ENCODE data around the gene DQX1. TPM values are rescaled to one million over a fixed set of nuclear protein-coding genes. Genes with fewer than 3 reads are reported as not detected.
A peak's percentile ranks its signal among the peaks of the same experiment; 100 is the strongest.

DQX1 gene
- total and polyA plus RNA-seq, 7 donors = 0.19 to 0.27 (median 0.27) TPM; not detected in 4

DNA sequence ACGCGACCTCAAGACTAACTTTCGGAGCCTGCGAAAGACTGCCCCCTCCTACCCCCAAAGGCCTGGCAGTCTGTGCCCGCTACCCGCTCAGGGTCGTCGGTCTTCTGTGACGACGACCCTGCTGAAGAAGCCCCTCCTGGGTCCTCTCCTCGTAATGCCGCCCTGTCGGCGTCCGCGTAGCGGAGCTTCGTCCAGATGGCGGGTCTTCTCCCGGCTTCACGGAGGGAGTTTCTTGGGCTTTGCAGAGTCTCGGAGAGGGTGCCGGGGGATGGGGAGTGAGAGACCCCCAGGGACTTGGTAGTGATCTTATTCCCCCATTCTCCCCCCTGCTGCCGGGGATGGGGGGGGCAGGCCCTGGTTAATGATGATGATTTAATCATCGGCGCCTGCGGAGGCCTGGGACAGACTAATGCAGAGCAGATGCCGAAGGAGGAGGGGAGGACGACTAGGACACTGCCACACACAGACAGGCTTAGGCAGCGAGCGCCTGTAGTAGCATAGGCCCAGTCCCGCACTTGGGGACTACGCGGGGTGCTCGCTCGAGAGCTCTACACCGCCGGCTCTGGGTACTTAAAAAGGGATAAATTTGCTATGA is 18.0 kb downstream of the DQX1 start:
- H3K4me1 ChIP-seq = peaks cover 13% of the 10 kb centered on the region
- no peaks in the 10 kb centered on the region for H3K9me3 ChIP-seq
- peaks cover 0 to 68% (median 10%) of the 10 kb centered on the region in 3 donors for H3K27me3 ChIP-seq (ENCODE audit: insufficient read depth in 3 of 3, low read length in 2 of 3)
- peak overlapping the region; percentile 100 for H3K27ac ChIP-seq
- TF ChIP-seq, protein P1, sequence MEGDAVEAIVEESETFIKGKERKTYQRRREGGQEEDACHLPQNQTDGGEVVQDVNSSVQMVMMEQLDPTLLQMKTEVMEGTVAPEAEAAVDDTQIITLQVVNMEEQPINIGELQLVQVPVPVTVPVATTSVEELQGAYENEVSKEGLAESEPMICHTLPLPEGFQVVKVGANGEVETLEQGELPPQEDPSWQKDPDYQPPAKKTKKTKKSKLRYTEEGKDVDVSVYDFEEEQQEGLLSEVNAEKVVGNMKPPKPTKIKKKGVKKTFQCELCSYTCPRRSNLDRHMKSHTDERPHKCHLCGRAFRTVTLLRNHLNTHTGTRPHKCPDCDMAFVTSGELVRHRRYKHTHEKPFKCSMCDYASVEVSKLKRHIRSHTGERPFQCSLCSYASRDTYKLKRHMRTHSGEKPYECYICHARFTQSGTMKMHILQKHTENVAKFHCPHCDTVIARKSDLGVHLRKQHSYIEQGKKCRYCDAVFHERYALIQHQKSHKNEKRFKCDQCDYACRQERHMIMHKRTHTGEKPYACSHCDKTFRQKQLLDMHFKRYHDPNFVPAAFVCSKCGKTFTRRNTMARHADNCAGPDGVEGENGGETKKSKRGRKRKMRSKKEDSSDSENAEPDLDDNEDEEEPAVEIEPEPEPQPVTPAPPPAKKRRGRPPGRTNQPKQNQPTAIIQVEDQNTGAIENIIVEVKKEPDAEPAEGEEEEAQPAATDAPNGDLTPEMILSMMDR (IDR thresholded peaks at IDR 0.05) = no peak
- ATAC-seq (peak in 1 of 4 donors; percentile 14), DNase-seq (no peak)
- intact Hi-C loops (cut with DNase I) = loop anchor here (2.0 kb wide), 1 partner anchor 21 kb away; the partner anchor contains the start of genes AUP1 (in 2 of the 2) and HTRA2 (in 2 of the 2)
- peaks cover 0 to 22% of the 10 kb centered on the region in 2 donors for H3K36me3 ChIP-seq (ENCODE audit: insufficient read depth in 1 of 2, low read depth in 1 of 2)
- 16 to 20% (median 18%) methylated on average over 38 of the region's 38 CpGs for WGBS, 3 donors
- peak overlapping the region; percentile 96 for H3K4me3 ChIP-seq

DNA sequence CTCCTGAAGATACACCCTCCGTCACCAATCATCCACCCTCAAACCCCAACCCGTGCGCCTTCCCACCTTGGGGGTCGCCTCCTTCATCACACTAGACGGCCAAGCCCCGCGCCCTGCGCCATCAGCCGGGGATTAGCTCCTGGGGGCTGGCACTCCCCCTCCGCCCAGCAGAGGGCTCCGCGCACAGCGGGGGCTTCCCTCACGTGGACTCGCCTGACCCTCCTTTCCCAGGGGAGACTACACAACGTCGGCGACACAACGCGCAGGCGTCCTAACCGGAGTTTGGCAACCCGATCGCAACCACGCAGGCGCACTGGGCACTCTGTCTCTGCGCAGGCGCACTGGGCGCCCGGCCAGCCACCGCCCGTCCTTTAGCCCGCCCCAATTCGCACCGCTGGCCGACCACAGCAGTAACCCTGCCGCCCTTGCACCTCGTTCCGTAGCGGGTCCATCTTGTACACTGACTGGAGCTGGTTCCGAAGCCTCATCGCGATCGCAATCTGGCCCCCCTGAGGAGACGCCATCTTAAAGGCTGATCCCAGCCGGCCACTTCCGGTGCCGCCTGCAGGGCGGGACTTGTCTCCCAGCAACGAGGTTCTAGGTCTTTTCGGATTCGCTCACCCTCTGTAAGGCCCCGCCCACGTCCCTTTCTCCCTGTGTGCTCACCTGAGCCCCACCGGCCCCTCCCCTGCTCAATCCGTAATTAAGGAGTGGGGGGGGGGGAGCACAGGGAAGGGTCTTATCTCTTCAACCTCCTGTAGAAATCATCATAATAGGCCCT is 18.7 kb downstream of the DQX1 start, which contains the start of gene PCGF1:
TSS of gene PCGF1 (minus strand) at position 551 of the 781 bp plus-strand sequence. CDS start at position 524, 27 bp downstream.
- Histone ChIP-seq H3K36me3 (ENCODE audit: insufficient read depth in 1 of 2, low read depth in 1 of 2) (peaks cover 0 to 22% of the 10 kb centered on the region in 2 donors), H3K4me3 (peak within 1 kb of the TSS; percentile 96), H3K9me3 (no peaks in the 10 kb centered on the region), H3K27me3 (ENCODE audit: insufficient read depth in 3 of 3, low read length in 2 of 3) (peaks cover 0 to 68% (median 8%) of the 10 kb centered on the region in 3 donors), H3K4me1 (peaks cover 13% of the 10 kb centered on the region), H3K27ac (peak within 1 kb of the TSS; percentile 100)
- DNase-seq (peak; percentile 99 to 100), ATAC-seq (peak; percentile 98 to 99 (median 98))
- 0 to 1% (median 1%) methylated on average over 54 to 56 of the region's 56 CpGs for WGBS, 3 donors
- intact Hi-C loops (cut with DNase I) = no loop called here
- TF ChIP-seq, protein P1 (IDR thresholded peaks at IDR 0.05) = peak; percentile 31

DNA sequence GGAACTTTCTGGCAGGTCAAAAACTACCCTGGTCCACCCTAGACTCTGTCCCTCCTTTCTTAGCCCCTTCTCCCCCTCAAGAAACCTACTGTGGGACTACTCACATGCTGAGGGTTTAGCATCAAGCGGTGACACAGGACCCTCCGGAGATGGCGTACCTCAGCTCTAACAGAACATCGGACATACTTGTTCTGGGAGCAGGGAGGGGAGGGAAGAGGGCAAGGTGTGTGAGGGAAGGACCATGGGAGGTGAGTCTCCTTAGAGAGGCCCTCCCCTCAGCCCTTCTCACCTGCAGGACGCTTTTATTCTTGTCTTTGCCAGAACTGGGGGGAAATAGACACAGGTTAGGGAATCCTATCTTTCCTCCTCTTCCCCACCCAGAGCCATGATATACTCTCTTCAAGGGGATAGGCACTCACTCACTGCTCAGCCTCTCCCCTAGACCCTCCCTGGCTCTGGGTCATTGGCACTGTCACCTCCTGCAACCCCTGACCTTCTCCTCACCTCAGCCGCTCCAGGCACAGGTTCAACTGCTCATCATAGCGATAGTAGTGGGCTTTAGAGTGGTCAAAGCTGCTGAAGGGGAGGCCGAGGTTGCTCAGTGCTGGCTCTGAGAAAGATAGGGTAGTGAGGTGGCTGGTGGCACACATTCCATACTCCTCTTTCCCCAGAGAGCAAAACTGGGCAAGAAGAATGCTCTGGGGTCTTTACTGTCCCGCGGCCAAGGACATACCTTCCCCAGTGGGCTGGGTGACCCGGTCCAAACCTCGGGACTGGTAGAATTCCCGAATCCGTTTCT is 20.4 kb downstream of the DQX1 start:
- Histone ChIP-seq H3K27ac (no peak overlapping the region), H3K9me3 (no peaks in the 10 kb centered on the region), H3K36me3 (ENCODE audit: insufficient read depth in 1 of 2, low read depth in 1 of 2) (peaks cover 0 to 22% of the 10 kb centered on the region in 2 donors), H3K27me3 (ENCODE audit: insufficient read depth in 3 of 3, low read length in 2 of 3) (peaks cover 0 to 64% (median 10%) of the 10 kb centered on the region in 3 donors), H3K4me1 (peaks cover 13% of the 10 kb centered on the region), H3K4me3 (no peak overlapping the region)
- WGBS, 3 donors = 94 to 96% (median 95%) methylated on average over 14 of the region's 14 CpGs
- intact Hi-C loops (cut with DNase I) = no loop called here
- no peak for DNase-seq
- no peak for ATAC-seq
- TF ChIP-seq, protein P1 (IDR thresholded peaks at IDR 0.05) = no peak

DNA sequence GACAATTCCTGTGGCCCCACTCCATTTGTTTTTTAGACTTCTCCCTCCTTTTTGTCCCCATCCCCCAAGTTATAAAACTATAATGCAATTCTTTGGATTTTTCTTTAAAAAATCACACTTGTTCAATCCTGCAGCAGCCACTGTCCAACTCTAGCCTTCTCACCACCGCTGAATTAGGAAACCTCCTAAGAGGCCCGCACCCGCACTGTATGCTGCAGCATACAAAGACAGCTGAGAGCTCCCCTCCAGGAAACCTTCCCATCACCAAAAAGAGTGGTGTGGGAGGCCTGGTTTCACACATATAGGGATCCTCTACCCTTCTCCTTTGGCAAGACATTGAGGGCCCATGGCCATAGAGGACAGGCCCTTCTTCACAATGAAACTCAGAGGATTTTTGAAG is 21.4 kb downstream of the DQX1 start:
- TF ChIP-seq, protein P1 (IDR thresholded peaks at IDR 0.05) = no peak
- peaks cover 0 to 66% (median 15%) of the 10 kb centered on the region in 3 donors for H3K27me3 ChIP-seq (ENCODE audit: insufficient read depth in 3 of 3, low read length in 2 of 3)
- 92 to 96% (median 95%) methylated on average over 3 of the region's 3 CpGs for WGBS, 3 donors
- peaks cover 0 to 22% of the 10 kb centered on the region in 2 donors for H3K36me3 ChIP-seq (ENCODE audit: insufficient read depth in 1 of 2, low read depth in 1 of 2)
- ATAC-seq (no peak), DNase-seq (no peak)
- H3K27ac ChIP-seq = no peak overlapping the region
- intact Hi-C loops (cut with DNase I) = no loop called here
- peaks cover 15% of the 10 kb centered on the region for H3K4me1 ChIP-seq
- H3K4me3 ChIP-seq = peak overlapping the region; percentile 67
- H3K9me3 ChIP-seq = no peaks in the 10 kb centered on the region

Measured in psoas muscle (tissue), 8 donors.